Measurements from ENCODE around the gene PREX1. TPM values are rescaled to one million over a fixed set of nuclear protein-coding genes. Genes with fewer than 3 reads are reported as not detected.

The PREX1 gene
- total RNA-seq, 2 donors from 2014 or later, result 132 to 167 TPM

DNA sequence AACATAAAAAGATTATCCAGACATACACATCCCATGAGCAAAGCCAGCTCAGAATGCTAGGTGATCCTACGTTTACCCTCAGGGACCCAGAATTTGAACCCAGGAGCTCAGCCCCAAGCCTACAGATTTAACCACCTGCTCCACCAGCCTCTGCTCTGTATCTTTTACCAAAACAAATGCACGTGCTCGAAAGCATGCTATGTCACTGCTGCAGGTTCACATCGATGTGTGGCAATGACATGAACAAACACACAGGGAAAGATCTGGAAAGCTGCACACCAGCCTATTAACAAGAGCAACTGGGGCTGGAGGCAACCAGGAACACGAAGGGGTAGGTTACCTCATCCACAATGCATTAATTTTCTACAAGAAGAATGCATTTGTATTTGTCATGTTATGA is 32.1 kb downstream of the PREX1 start:
- no peak overlapping the region for H3K4me3 Mint-ChIP-seq

DNA sequence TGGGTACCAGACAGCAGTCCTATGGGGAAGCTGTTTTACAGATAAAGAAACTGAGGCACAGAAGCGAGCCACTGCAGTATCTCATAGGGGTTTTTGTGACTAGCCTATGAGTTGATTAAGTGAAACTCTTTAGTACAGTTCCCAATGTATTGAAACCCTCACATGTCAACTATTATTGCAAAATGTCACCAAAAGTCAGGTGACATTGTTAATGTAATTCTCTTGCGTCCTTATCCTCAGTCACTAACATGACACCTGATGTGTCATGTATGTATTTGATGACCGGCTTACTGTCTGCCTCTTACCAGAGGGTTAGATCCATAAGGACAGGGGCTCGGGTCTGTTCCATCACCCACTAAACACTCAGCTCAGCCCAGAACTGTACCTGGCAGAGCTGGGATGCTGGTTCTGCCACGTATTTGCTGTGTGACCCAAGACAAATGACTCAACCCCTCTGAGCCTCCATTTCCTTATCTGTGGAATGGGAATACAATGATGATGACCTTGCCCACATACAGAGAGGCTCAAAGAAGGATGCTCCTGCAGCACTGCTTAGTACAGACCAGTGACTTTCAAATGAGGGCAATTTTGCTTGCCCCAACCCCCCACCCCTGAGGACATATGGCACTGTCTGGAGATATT is 32.9 kb downstream of the PREX1 start:
- peak in 1 of 2 donors; percentile 4 for ATAC-seq
- no peaks in the 10 kb centered on the region for H3K27me3 Mint-ChIP-seq
- peak overlapping the region; percentile 6 for H3K4me3 Mint-ChIP-seq
- no peaks in the 10 kb centered on the region for H3K36me3 Mint-ChIP-seq
- DNase-seq (ENCODE audit: low spot score), result no peak
- H3K9me3 Mint-ChIP-seq, result no peaks in the 10 kb centered on the region
- peak overlapping the region in 1 of 2 donors; percentile 86 for H3K27ac Mint-ChIP-seq
- H3K4me1 Mint-ChIP-seq (ENCODE audit: low read depth in 2 of 2), result peaks cover 66 to 74% of the 10 kb centered on the region in 2 donors

More for the DNA sequence above, 32.1 kb downstream of the PREX1 start:
- H3K27me3 Mint-ChIP-seq, result no peaks in the 10 kb centered on the region
- ATAC-seq (no peak), DNase-seq (ENCODE audit: low spot score) (no peak)
- H3K36me3 Mint-ChIP-seq, result no peaks in the 10 kb centered on the region
- peak overlapping the region in 1 of 2 donors; percentile 86 for H3K27ac Mint-ChIP-seq
- no peaks in the 10 kb centered on the region for H3K9me3 Mint-ChIP-seq
- H3K4me1 Mint-ChIP-seq (ENCODE audit: low read depth in 2 of 2), result peaks cover 62 to 68% of the 10 kb centered on the region in 2 donors

DNA sequence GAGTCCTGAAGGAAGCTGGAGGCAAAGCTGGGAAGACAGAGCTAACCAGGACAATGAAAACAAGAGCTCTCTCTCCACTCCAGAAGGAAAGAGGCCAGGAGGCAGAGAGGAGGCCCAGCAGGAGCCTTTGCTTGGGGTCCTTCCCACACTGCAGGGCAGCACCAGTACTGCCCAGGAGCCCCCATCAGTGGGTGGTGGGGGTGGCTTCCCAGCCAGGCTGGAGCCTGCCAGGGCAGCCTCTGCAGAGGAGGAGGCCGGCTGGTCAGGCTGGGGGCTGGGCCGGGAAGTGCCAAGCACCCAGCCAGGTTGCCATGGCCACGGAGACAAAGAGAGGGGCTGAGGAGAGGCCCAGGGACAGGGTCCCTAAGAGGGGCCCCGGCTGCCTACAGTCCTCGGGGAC is 33.4 kb downstream of the PREX1 start:
- Mint-ChIP-seq H3K27ac (peak overlapping the region; percentile 40 to 80), H3K36me3 (no peaks in the 10 kb centered on the region), H3K27me3 (no peaks in the 10 kb centered on the region), H3K9me3 (no peaks in the 10 kb centered on the region), H3K4me1 (ENCODE audit: low read depth in 2 of 2) (peaks cover 71 to 75% of the 10 kb centered on the region in 2 donors), H3K4me3 (peak overlapping the region; percentile 42)
- peak in 1 of 2 donors; percentile 43 for ATAC-seq
- DNase-seq (ENCODE audit: low spot score), result peak; percentile 40

DNA sequence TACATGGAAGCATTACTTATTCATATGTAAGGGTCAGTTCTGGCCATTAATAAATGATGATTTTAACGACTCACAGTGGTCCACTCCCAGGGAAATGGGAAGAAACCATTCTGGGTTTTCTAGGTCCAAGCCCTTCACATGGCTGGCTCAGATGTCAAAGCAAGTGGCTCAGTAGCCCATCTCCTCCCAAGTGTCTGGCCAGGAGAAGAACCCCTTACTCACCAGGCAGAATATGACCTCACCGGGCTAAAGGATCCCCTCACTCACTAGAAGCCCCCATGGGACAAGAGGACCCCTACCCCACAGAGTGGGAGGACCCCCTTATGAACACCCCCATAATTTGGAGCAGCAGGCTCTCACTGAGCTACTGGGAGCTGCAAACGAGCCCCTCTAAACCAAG is 34.0 kb downstream of the PREX1 start:
- Mint-ChIP-seq H3K4me3 (peak overlapping the region; percentile 42), H3K36me3 (no peaks in the 10 kb centered on the region), H3K4me1 (ENCODE audit: low read depth in 2 of 2) (peaks cover 73 to 78% of the 10 kb centered on the region in 2 donors), H3K9me3 (no peaks in the 10 kb centered on the region), H3K27ac (peak overlapping the region; percentile 40 to 80), H3K27me3 (no peaks in the 10 kb centered on the region)
- no peak for ATAC-seq
- DNase-seq (ENCODE audit: low spot score), result peak; percentile 53

DNA sequence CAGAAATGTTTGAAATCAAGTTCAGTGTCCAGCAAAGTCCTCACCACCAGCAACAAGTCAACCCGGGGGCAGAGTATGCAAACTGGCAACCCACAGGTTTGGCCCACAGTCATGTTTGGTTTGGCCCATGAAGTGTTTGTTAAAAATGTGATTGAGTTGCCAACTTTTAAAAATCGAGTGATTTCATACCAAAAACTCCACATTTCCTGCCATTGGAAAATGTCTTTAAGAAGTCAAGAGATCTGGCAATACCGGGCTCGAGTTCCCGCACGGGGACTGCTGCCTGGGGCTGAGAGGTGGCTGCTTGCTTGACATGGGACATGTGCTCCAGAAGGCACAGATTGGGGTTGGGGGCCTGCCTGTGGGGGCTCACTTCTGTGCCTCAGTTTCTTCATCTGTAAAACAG is 36.1 kb downstream of the PREX1 start:
- H3K4me1 Mint-ChIP-seq (ENCODE audit: low read depth in 2 of 2), result peaks cover 79 to 80% of the 10 kb centered on the region in 2 donors
- no peaks in the 10 kb centered on the region for H3K9me3 Mint-ChIP-seq
- DNase-seq (ENCODE audit: low spot score) (no peak), ATAC-seq (no peak)
- H3K4me3 Mint-ChIP-seq, result peak overlapping the region; percentile 70
- no peaks in the 10 kb centered on the region for H3K27me3 Mint-ChIP-seq
- no peak overlapping the region for H3K27ac Mint-ChIP-seq
- H3K36me3 Mint-ChIP-seq, result no peaks in the 10 kb centered on the region

DNA sequence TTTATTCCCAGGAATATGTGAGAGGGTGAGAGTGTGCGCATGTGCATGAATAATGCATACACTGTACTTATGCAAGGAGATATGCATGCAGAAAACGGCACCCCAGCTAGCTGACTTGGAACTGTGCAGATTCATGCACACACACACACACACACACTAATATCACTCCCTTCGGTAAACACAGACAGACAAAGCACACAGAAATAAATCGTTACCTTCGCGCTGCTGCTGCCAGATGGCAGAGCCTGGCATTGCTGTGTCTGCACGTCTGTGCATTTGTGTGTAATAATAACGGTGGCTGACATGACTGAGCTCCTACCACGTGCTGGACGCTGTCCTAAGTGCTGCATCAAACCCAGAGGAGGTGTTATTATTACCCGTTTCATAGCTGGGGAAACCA is 36.8 kb downstream of the PREX1 start:
- H3K4me1 Mint-ChIP-seq (ENCODE audit: low read depth in 2 of 2), result peaks cover 85 to 86% of the 10 kb centered on the region in 2 donors
- no peaks in the 10 kb centered on the region for H3K27me3 Mint-ChIP-seq
- DNase-seq (ENCODE audit: low spot score) (no peak), ATAC-seq (no peak)
- H3K27ac Mint-ChIP-seq, result no peak overlapping the region
- H3K9me3 Mint-ChIP-seq, result no peaks in the 10 kb centered on the region
- no peaks in the 10 kb centered on the region for H3K36me3 Mint-ChIP-seq
- H3K4me3 Mint-ChIP-seq, result peak overlapping the region; percentile 70

DNA sequence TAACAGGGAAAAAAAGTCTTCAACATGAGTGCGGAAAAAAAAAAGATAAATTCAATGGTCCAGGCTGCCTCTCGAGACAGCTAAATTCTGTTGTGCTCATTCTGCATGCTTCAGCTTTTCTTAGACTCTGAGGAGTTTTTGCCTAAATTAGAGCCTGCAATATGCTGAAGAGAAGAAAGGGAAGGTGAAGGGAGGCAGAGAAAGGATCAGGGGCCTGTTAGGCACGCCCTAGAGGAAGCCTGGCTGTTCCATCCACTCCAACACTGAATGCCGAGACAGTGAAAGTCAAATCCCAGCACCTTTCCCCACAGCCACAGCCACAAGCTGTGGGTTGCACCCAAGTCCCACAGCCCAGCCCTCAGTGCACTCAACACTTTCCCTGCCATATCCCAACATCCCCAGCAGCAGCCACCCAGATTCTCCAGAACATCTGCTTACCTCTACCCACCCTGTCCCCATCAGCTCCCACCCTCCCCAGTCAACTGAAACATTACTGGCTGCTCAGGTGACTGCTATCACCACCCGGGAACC is 37.3 kb downstream of the PREX1 start:
- Mint-ChIP-seq H3K27me3 (no peaks in the 10 kb centered on the region), H3K4me1 (ENCODE audit: low read depth in 2 of 2) (peaks cover 85 to 87% of the 10 kb centered on the region in 2 donors), H3K27ac (no peak overlapping the region), H3K9me3 (no peaks in the 10 kb centered on the region), H3K36me3 (no peaks in the 10 kb centered on the region), H3K4me3 (peak overlapping the region; percentile 70)
- no peak for ATAC-seq
- DNase-seq (ENCODE audit: low spot score), result no peak

DNA sequence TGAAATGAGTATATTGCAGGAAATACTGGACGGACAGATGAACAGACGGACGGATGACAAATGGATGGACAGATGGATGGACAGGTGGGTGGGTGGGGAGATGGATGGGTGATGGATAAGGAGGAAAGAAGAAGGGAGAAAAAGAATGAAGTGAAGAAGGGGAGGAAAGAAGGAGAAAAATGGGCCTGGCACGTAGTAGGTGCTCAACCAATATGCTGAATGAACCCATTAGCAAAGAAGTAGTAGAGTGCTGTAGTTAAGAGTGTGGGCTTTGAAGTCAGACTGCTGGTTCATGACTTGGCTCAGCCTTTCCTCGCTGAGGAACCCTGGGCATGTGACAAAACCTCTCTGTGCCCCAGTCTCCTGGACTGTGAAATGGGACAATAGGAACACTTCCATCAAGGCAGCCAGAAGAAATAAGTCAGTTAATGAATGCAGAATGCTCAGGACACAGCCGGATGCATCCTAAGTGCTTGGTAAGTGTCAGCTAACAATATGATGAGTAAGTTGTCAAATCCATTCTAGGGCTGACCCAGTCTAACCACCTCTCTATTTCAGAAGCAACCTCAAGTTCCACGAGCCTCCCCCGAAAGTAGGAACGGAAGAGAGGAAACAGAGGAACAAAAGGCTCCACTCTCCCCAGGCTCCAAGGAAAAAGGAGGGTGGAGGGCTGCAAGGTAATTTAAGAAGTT is 37.9 kb downstream of the PREX1 start:
- Mint-ChIP-seq H3K27ac (no peak overlapping the region), H3K4me3 (peak overlapping the region; percentile 70), H3K4me1 (ENCODE audit: low read depth in 2 of 2) (peaks cover 85 to 86% of the 10 kb centered on the region in 2 donors), H3K27me3 (no peaks in the 10 kb centered on the region), H3K9me3 (no peaks in the 10 kb centered on the region), H3K36me3 (no peaks in the 10 kb centered on the region)
- ATAC-seq, result peak in 1 of 2 donors; percentile 68
- no peak for DNase-seq (ENCODE audit: low spot score)

DNA sequence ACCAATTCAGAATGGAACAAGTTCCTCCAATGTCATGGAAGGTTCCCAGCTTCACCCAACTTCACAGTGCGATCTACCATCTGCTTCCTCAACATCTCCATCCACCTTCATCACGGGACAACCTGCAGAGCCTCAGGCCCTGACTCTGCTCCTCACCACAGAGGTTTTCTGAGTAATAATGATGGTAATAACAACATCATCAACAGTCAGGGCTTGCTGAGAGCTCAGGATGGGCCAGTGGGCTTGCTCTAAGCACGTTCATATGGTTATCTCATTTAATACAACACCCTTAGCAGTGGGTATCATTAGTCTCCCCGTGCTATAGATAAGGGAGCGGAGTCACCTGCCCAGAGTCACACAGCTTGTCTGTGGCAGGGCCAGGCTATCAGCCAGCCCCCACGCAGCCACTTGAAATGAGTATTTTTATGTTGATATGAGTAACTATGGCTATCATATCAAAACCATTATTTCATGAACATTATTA is 38.6 kb downstream of the PREX1 start:
- H3K27ac Mint-ChIP-seq, result no peak overlapping the region

DNA sequence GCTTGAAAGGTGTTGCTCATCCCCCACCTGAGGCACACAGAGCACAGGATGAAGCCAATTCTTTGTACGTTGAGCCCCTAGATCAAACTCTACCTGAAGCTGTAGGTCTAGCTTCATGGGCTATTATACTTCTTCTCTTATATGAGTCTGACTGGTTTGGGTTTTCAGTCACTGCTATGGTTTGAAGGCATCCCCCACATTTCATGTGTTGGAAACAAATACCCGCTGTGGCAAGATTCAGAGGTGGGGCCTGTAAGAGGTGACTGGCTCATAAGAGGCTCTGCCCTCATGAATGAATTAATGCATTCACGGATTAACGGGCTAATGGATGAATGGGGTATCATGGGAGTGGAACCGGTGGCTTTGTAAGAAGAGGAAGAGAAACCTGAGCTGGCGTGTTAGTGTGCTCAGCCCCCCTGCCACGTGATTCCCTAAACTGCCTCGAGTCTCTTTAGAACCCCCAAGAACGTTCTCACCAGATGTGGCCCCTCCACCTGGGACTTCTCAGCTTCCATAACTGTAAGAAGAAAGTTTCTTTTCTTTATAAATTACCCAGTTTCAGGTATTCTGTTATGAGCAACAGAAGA is 39.2 kb downstream of the PREX1 start:
- Mint-ChIP-seq H3K36me3 (no peaks in the 10 kb centered on the region), H3K27ac (no peak overlapping the region), H3K4me1 (ENCODE audit: low read depth in 2 of 2) (peaks cover 77 to 82% of the 10 kb centered on the region in 2 donors), H3K9me3 (no peaks in the 10 kb centered on the region), H3K27me3 (no peaks in the 10 kb centered on the region), H3K4me3 (peak overlapping the region; percentile 70)
- ATAC-seq, result no peak
- no peak for DNase-seq (ENCODE audit: low spot score)

More for the DNA sequence above, 38.6 kb downstream of the PREX1 start:
- no peaks in the 10 kb centered on the region for H3K9me3 Mint-ChIP-seq
- peak; percentile 25 for DNase-seq (ENCODE audit: low spot score)
- no peaks in the 10 kb centered on the region for H3K36me3 Mint-ChIP-seq
- ATAC-seq, result peak in 1 of 2 donors; percentile 65
- H3K4me1 Mint-ChIP-seq (ENCODE audit: low read depth in 2 of 2), result peaks cover 84 to 87% of the 10 kb centered on the region in 2 donors
- no peaks in the 10 kb centered on the region for H3K27me3 Mint-ChIP-seq
- H3K4me3 Mint-ChIP-seq, result peak overlapping the region; percentile 70

DNA sequence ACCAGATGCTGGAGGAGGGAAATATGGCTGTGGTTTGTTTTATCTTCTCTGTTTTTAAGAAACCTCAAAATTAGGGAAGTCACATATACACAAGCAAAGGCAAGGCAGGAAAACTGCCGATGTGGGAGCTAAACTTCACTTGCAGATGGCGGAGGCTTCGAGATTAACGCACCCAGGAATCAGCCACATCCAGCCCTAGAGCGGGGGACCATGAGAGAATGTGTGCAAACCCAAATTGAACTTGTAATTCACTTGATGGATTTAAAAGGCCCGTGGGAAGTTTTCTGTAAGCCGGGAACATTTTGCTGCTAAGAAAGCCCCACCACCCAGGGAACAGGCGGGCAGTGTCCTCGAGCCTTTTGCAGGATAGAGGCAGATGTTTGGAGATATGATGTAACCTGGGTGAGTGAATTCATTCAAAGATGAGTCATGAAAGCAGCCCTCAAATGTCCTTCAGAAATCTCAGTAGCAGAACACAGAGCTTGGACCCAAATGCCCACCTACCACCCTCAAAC is 39.9 kb downstream of the PREX1 start:
- no peaks in the 10 kb centered on the region for H3K36me3 Mint-ChIP-seq
- ATAC-seq (peak; percentile 34 to 62), DNase-seq (ENCODE audit: low spot score) (peak; percentile 42)
- peak overlapping the region; percentile 70 for H3K4me3 Mint-ChIP-seq
- no peaks in the 10 kb centered on the region for H3K9me3 Mint-ChIP-seq
- H3K4me1 Mint-ChIP-seq (ENCODE audit: low read depth in 2 of 2), result peaks cover 73 to 78% of the 10 kb centered on the region in 2 donors
- no peak overlapping the region for H3K27ac Mint-ChIP-seq
- H3K27me3 Mint-ChIP-seq, result no peaks in the 10 kb centered on the region

DNA sequence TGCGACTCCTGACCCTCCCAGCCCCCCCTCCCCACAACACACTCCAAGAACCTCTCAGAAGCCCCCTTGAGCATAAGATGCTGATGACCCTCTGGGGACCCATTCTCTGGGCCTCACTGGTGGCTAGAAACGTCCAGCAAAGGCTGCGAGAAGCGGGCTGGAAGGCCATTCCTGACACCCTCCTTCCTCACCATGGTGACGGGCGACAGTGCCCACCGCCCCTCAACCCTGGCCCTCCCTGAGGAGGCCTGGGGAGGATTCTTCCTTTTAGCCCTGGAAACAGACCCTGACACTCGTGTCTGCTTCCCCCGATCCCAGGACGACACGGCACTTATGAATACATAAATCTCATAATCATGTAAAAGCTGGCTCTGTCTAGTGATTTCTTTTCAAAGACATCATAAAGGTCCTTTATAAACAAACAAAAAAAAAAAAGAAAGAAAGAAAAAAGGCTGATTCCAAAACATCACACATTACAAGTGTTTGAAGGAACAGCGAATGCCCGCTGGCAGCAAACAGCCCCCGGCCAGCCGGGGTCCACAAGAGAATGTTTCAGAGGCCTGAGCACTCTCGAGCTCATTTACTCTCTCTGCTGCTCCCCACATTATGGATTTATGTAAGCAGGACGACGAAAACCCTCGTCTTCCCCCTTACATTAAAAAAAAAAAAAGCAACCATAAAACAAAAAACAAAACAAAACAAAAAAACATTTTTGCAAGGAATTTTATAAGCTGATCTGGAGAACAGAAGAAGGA is 40.7 kb downstream of the PREX1 start:
- Mint-ChIP-seq H3K27me3 (no peaks in the 10 kb centered on the region), H3K4me1 (ENCODE audit: low read depth in 2 of 2) (peaks cover 66 to 70% of the 10 kb centered on the region in 2 donors), H3K27ac (no peak overlapping the region), H3K9me3 (no peaks in the 10 kb centered on the region), H3K36me3 (no peaks in the 10 kb centered on the region), H3K4me3 (peak overlapping the region; percentile 70)
- DNase-seq (ENCODE audit: low spot score) (no peak), ATAC-seq (no peak)

DNA sequence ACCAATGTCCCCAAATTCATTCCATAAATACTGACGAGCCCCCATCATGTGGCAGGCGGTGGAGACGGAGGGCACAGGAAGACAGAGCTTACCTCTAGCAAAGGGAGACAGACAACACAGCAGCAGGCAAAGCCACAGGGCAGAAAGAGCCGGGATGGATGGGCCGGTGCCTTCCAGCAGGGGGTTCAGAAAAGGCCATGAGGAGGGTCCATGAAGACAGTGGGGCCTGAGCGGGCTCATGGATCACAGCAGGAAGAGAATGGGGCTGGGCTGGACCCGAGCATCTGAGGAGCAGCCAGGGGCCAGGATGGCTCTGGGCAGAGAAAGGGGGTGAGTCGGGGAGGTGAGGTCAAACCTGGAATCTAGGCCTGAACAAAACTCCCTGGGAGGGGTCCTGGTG is 42.0 kb downstream of the PREX1 start:
- peaks cover 58 to 64% of the 10 kb centered on the region in 2 donors for H3K4me1 Mint-ChIP-seq (ENCODE audit: low read depth in 2 of 2)
- H3K4me3 Mint-ChIP-seq, result peak overlapping the region; percentile 57
- no peaks in the 10 kb centered on the region for H3K9me3 Mint-ChIP-seq
- DNase-seq (ENCODE audit: low spot score) (no peak), ATAC-seq (no peak)
- no peaks in the 10 kb centered on the region for H3K27me3 Mint-ChIP-seq
- no peak overlapping the region for H3K27ac Mint-ChIP-seq
- no peaks in the 10 kb centered on the region for H3K36me3 Mint-ChIP-seq

All from natural killer cell treated with Interleukin-12 subunit alpha and Interleukin-12 subunit beta and Interleukin-15 and Interleukin-18, amount 100 ng/mL, for 72 hours (primary cell).